ENCODE data around the gene ANKS1B.

Gene ANKS1B

GRCh38 chr12:98725476-98726247 lies 1259.1 kb downstream of the ANKS1B start:
- in situ Hi-C loops (cut with MboI; ENCODE audit: low sequenced_read_pairs), result no loop called here

- in situ Hi-C loops (cut with MboI; ENCODE audit: low sequenced_read_pairs), result no loop called here
Measured at GRCh38 chr12:98724384-98725155, 1260.2 kb downstream of the ANKS1B start.

- in situ Hi-C loops (cut with MboI; ENCODE audit: low sequenced_read_pairs), result no loop called here
Measured at GRCh38 chr12:98721204-98721702, 1263.5 kb downstream of the ANKS1B start.

- in situ Hi-C loops (cut with MboI; ENCODE audit: low sequenced_read_pairs), result no loop called here
Measured at GRCh38 chr12:98719515-98720504, 1264.9 kb downstream of the ANKS1B start.

GRCh38 chr12:98714426-98714825 lies 1270.3 kb downstream of the ANKS1B start:
- in situ Hi-C loops (cut with MboI; ENCODE audit: low sequenced_read_pairs), result no loop called here

- in situ Hi-C loops (cut with MboI; ENCODE audit: low sequenced_read_pairs), result no loop called here
Measured at GRCh38 chr12:98709022-98709421, 1275.7 kb downstream of the ANKS1B start.

GRCh38 chr12:98701166-98701565 lies 1283.6 kb downstream of the ANKS1B start:
- in situ Hi-C loops (cut with MboI; ENCODE audit: low sequenced_read_pairs), result no loop called here

- in situ Hi-C loops (cut with MboI; ENCODE audit: low sequenced_read_pairs), result no loop called here
Measured at GRCh38 chr12:98699586-98699985, 1285.2 kb downstream of the ANKS1B start.

GRCh38 chr12:98698603-98699463 lies 1285.9 kb downstream of the ANKS1B start:
- in situ Hi-C loops (cut with MboI; ENCODE audit: low sequenced_read_pairs), result no loop called here

GRCh38 chr12:98697209-98697608 lies 1287.5 kb downstream of the ANKS1B start:
- in situ Hi-C loops (cut with MboI; ENCODE audit: low sequenced_read_pairs), result no loop called here

GRCh38 chr12:98696036-98696646 lies 1288.6 kb downstream of the ANKS1B start:
- in situ Hi-C loops (cut with MboI; ENCODE audit: low sequenced_read_pairs), result no loop called here

- in situ Hi-C loops (cut with MboI; ENCODE audit: low sequenced_read_pairs), result no loop called here
Measured at GRCh38 chr12:98691351-98691750, 1293.4 kb downstream of the ANKS1B start.

- in situ Hi-C loops (cut with MboI; ENCODE audit: low sequenced_read_pairs), result no loop called here
Measured at GRCh38 chr12:98686603-98687002, 1298.1 kb downstream of the ANKS1B start.
